ENCODE results near the gene FGF9. TPM values are rescaled to one million over a fixed set of nuclear protein-coding genes. Genes with fewer than 3 reads are reported as not detected.

FGF9 gene
- polyA plus RNA-seq, 1 donor (not counting 4 experiments of a cell fraction or from before 2014, with no cell fraction given): not detected

DNA sequence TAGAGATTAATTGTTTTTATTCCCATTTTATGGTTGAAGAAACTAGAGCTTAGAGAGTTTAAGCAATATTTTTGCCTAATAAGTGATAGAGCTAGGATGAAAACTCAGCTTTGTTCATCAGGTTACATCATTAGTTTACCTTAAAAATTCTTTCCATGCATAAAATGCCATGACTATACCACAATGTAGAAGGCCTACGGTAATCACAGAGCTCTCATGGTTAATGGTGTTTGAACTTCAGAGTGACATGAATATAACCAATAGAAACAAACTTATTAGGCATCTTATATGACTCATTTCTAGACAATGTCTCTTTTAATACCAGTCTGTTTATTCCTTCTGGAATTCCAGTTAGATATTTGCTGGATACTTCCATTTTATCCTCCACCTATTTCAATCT is 78.5 kb downstream of the FGF9 start:
- dilution Hi-C loops (cut with MboI; ENCODE audit: extremely low pct_ligation_motif_present, low sequenced_read_pairs): no loop called here
- Histone ChIP-seq H3K27ac (ENCODE audit: control insufficient read depth, insufficient read depth, low read length) (no peak overlapping the region), H3K27me3 (ENCODE audit: control insufficient read depth, extremely low read depth, insufficient read depth, low read length) (no peaks in the 10 kb centered on the region), H4K20me1 (ENCODE audit: control insufficient read depth, extremely low read depth, insufficient read depth, low read length) (no peaks in the 10 kb centered on the region), H3K9me1 (ENCODE audit: control insufficient read depth, extremely low read depth, insufficient read depth, low read length) (no peaks in the 10 kb centered on the region), H3K36me3 (ENCODE audit: control insufficient read depth in 2 of 2, extremely low read depth in 1 of 2, insufficient read depth in 2 of 2, low read length in 2 of 2) (no peaks in the 10 kb centered on the region), H3K9ac (ENCODE audit: control insufficient read depth, extremely low read depth, insufficient read depth, low read length) (no peak overlapping the region), H3K9me3 (ENCODE audit: control insufficient read depth, low read depth, low read length) (no peaks in the 10 kb centered on the region), H3K4me3 (ENCODE audit: control insufficient read depth in 2 of 3, extremely low read depth in 1 of 3, insufficient read depth in 2 of 3, low read depth in 1 of 3, low read length in 3 of 3) (no peak overlapping the region), H2AFZ (ENCODE audit: control insufficient read depth, low read length) (no peak overlapping the region), H3K4me1 (ENCODE audit: control insufficient read depth, extremely low read depth, insufficient read depth, low read length) (no peaks in the 10 kb centered on the region), H3K4me2 (ENCODE audit: control insufficient read depth, extremely low read depth, insufficient read depth, low read depth, low read length) (no peak overlapping the region), H3K79me2 (ENCODE audit: control insufficient read depth, insufficient read depth, low read length) (no peaks in the 10 kb centered on the region)
- TF ChIP-seq, protein P1, sequence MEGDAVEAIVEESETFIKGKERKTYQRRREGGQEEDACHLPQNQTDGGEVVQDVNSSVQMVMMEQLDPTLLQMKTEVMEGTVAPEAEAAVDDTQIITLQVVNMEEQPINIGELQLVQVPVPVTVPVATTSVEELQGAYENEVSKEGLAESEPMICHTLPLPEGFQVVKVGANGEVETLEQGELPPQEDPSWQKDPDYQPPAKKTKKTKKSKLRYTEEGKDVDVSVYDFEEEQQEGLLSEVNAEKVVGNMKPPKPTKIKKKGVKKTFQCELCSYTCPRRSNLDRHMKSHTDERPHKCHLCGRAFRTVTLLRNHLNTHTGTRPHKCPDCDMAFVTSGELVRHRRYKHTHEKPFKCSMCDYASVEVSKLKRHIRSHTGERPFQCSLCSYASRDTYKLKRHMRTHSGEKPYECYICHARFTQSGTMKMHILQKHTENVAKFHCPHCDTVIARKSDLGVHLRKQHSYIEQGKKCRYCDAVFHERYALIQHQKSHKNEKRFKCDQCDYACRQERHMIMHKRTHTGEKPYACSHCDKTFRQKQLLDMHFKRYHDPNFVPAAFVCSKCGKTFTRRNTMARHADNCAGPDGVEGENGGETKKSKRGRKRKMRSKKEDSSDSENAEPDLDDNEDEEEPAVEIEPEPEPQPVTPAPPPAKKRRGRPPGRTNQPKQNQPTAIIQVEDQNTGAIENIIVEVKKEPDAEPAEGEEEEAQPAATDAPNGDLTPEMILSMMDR (optimal IDR thresholded peaks at IDR 0.05 in 1 of 3, IDR thresholded peaks at IDR 0.05 in 1 of 3, conservative IDR thresholded peaks at IDR 0.05 in 1 of 3; ENCODE audit: extremely low read depth in 1 of 3, insufficient read depth in 2 of 3, low read length in 3 of 3): no peak
- no peak for TF ChIP-seq EZH2 (IDR thresholded peaks at IDR 0.05; ENCODE audit: low read length)
- DNase-seq (ENCODE audit: low read depth, low spot score) (peak; percentile 7), FAIRE-seq (no peak)

GRCh38 chr13:21752501-21752900 is 81.6 kb downstream of the FGF9 start:
- no peaks in the 10 kb centered on the region for H3K79me2 ChIP-seq (ENCODE audit: control insufficient read depth, insufficient read depth, low read length)
- dilution Hi-C loops (cut with MboI; ENCODE audit: extremely low pct_ligation_motif_present, low sequenced_read_pairs): no loop called here
- H4K20me1 ChIP-seq (ENCODE audit: control insufficient read depth, extremely low read depth, insufficient read depth, low read length): no peaks in the 10 kb centered on the region
- FAIRE-seq: no peak
- H3K4me2 ChIP-seq (ENCODE audit: control insufficient read depth, extremely low read depth, insufficient read depth, low read depth, low read length): no peak overlapping the region
- no peak overlapping the region for H3K27ac ChIP-seq (ENCODE audit: control insufficient read depth, insufficient read depth, low read length)
- H3K9me1 ChIP-seq (ENCODE audit: control insufficient read depth, extremely low read depth, insufficient read depth, low read length): no peaks in the 10 kb centered on the region
- no peak overlapping the region for H2AFZ ChIP-seq (ENCODE audit: control insufficient read depth, low read length)
- TF ChIP-seq, protein P1 (optimal IDR thresholded peaks at IDR 0.05 in 1 of 3, IDR thresholded peaks at IDR 0.05 in 1 of 3, conservative IDR thresholded peaks at IDR 0.05 in 1 of 3; ENCODE audit: extremely low read depth in 1 of 3, insufficient read depth in 2 of 3, low read length in 3 of 3): no peak
- TF ChIP-seq EZH2 (IDR thresholded peaks at IDR 0.05; ENCODE audit: low read length): no peak
- no peaks in the 10 kb centered on the region for H3K9me3 ChIP-seq (ENCODE audit: control insufficient read depth, low read depth, low read length)
- no peaks in the 10 kb centered on the region for H3K27me3 ChIP-seq (ENCODE audit: control insufficient read depth, extremely low read depth, insufficient read depth, low read length)
- H3K4me1 ChIP-seq (ENCODE audit: control insufficient read depth, extremely low read depth, insufficient read depth, low read length): no peaks in the 10 kb centered on the region
- H3K36me3 ChIP-seq (ENCODE audit: control insufficient read depth in 2 of 2, extremely low read depth in 1 of 2, insufficient read depth in 2 of 2, low read length in 2 of 2): no peaks in the 10 kb centered on the region
- H3K9ac ChIP-seq (ENCODE audit: control insufficient read depth, extremely low read depth, insufficient read depth, low read length): no peak overlapping the region
- no peak for DNase-seq (ENCODE audit: low read depth, low spot score)
- H3K4me3 ChIP-seq (ENCODE audit: control insufficient read depth in 2 of 3, extremely low read depth in 1 of 3, insufficient read depth in 2 of 3, low read depth in 1 of 3, low read length in 3 of 3): no peak overlapping the region
